SJSA1 (cell line): Measurements from ENCODE around the gene ATAD1. TPM values are rescaled to one million over a fixed set of nuclear protein-coding genes. Genes with fewer than 3 reads are reported as not detected.
"Not testable (repeated sequence)": the region's sequence is repeated elsewhere in the genome, so short reads cannot be mapped to it uniquely, and the experiment has no call there.

Source experiments
- DNase-seq, 2 experiments: peaks; one replicate each; pipeline ENCODE4 v3.0.0-alpha.2; 2015 to 2020; ENCODE audit warnings: low spot score in 2 of 2, low read depth in 1 of 2
- H3K27ac ChIP-seq: fragments of 250-450 bp; sonication (Bioruptor Pico); 2 replicates; pipeline ENCODE4 v1.5.1; 2020; ENCODE audit warnings: mild to moderate bottlenecking, moderate library complexity
- H3K27me3 ChIP-seq: fragments of 250-450 bp; sonication (Bioruptor Pico); replicated peaks from 2 replicates; pipeline ENCODE4 v1.5.1; 2020; ENCODE audit warnings: mild to moderate bottlenecking, moderate library complexity
- H3K36me3 ChIP-seq: fragments of 250-450 bp; sonication (Bioruptor Pico); 2 replicates; pipeline ENCODE4 v1.5.1; 2020; ENCODE audit warnings: mild to moderate bottlenecking
- H3K4me1 ChIP-seq: fragments of 250-450 bp; sonication (Bioruptor Pico); replicated peaks from 2 replicates; pipeline ENCODE4 v1.6.1; 2021; ENCODE audit warnings: mild to moderate bottlenecking
- H3K4me3 ChIP-seq: fragments of 250-450 bp; sonication (Bioruptor Pico); 2 replicates; pipeline ENCODE4 v1.5.1; 2020; ENCODE audit warnings: mild to moderate bottlenecking
- H3K9me3 ChIP-seq: fragments of 250-450 bp; sonication (Bioruptor Pico); replicated peaks from 2 replicates; pipeline ENCODE4 v1.5.1; 2020; ENCODE audit warnings: mild to moderate bottlenecking
- total RNA-seq: library from RNA; depleted of rRNA; stranded (reverse); fragments of >200 nt; shearing (Covaris generic); gene quantifications from 2 replicates; pipeline ENCODE4 v1.2.3, GENCODE V29; 2014; rRNA removed

The ATAD1 gene
- 46.2 and 63.7 TPM in 2 replicates for total RNA-seq

DNA sequence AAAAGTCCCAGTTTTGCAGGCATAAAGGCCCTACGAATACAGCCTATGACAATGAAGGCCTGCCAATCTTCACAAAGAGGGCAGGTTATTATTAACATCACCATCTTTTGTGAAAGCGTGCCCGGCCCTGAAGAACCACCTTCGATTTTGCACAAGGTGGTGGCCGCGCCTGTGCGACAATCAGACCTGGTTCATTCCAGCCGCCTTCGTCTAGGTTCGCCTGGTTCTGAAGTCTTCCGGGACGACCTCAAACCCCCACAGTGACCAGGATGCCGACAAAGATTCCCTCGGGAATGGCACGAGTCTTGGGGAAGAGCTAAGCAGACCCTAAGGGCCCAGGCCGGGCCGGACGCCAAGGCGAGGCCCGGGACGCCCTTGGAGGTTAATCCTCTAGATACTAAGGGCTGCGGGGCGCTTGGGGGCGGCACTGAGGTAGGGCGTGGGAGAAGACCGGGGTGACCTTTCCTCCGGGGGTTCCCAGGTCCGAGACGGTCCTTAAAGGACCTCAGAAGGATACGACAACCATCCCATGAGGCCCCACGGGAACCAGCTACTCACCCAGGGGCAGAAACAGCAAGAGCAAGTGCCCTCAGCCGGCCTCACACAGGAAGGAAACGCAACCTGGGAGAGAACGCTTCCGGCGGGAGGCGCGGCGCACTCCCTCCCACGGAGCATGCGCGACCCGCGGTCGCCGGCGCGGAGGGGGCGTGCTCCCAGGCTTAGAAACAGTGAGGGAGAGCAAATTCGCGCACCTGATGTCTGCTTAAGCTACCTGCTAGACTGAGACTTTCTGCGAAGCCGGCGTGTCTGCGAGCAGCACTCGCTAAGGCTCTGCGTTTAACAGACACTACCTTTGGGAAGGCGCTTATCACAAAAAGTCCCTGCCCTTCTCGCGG, at the start of gene ATAD1:
ATAD1 (minus strand) TSS at position 618 of the 896 bp plus-strand sequence. CDS start 3,627 bp downstream, outside the sequence.
- peak; percentile 84 to 89 for DNase-seq
- Histone ChIP-seq H3K27ac (peak within 1 kb of the TSS; percentile 69), H3K36me3 (peaks cover 7% of the 10 kb centered on the region), H3K27me3 (no peaks in the 10 kb centered on the region), H3K4me3 (peak within 1 kb of the TSS; percentile 62), H3K4me1 (no peaks in the 10 kb centered on the region; the same call in 1 of the 2 replicates), H3K9me3 (no peaks in the 10 kb centered on the region)

GRCh38 chr10:87867453-87867852, 49.4 kb upstream of the ATAD1 start:
- no peak for DNase-seq
- H3K4me3 ChIP-seq, result peak overlapping the region; percentile 94; the same call in 1 of the 2 replicates
- peaks cover 3% of the 10 kb centered on the region; the same call in 1 of the 2 replicates for H3K4me1 ChIP-seq
- peaks cover 11% of the 10 kb centered on the region for H3K36me3 ChIP-seq
- H3K27ac ChIP-seq, result no peak overlapping the region
- H3K9me3 ChIP-seq, result no peaks in the 10 kb centered on the region
- H3K27me3 ChIP-seq, result no peaks in the 10 kb centered on the region

- Histone ChIP-seq H3K4me3 (peak overlapping the region; percentile 94), H3K27me3 (no peaks in the 10 kb centered on the region), H3K9me3 (no peaks in the 10 kb centered on the region), H3K27ac (no peak overlapping the region), H3K4me1 (peaks cover 3% of the 10 kb centered on the region; the same call in 1 of the 2 replicates), H3K36me3 (peaks cover 10% of the 10 kb centered on the region)
- peak in 1 of 2 experiments; percentile 41 for DNase-seq
Observed at GRCh38 chr10:87866412-87866974, 48.5 kb upstream of the ATAD1 start.

DNA sequence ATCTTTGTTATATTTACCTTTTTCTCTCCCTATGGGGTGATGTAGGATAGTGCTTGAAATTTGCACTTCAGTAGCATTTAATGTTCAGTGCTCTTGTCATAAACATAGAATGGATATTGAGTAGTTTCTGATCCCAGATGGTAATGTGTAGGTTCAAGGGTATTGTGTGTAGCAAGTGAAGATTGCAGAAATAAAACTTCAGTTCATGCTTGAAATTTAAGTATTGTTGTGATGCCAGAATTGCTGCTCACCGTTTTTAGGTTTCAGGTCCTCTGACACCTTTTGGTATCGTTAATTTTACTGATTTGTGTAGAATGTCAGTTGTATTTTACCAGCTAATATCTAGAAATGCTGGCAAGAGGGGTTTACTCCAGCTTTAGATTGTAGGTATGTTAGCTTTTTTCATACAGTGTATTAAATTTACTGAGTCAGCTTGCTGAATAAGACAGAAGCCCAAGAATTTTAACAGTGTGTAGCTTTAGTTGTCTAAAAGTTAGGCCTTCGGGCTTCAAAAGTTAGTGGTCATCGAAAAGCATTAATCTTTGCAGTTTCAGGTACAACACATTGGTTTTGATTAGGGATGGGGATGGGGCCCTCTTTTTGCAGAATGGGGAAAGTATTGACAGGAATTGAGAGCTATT, 47.3 kb upstream of the ATAD1 start:
- Histone ChIP-seq H3K4me1 (peaks cover 3% of the 10 kb centered on the region; the same call in 1 of the 2 replicates), H3K9me3 (no peaks in the 10 kb centered on the region), H3K27me3 (no peaks in the 10 kb centered on the region), H3K27ac (no peak overlapping the region), H3K36me3 (peaks cover 10% of the 10 kb centered on the region), H3K4me3 (peak overlapping the region; percentile 94)
- peak in 1 of 2 experiments; percentile 39 for DNase-seq

DNA sequence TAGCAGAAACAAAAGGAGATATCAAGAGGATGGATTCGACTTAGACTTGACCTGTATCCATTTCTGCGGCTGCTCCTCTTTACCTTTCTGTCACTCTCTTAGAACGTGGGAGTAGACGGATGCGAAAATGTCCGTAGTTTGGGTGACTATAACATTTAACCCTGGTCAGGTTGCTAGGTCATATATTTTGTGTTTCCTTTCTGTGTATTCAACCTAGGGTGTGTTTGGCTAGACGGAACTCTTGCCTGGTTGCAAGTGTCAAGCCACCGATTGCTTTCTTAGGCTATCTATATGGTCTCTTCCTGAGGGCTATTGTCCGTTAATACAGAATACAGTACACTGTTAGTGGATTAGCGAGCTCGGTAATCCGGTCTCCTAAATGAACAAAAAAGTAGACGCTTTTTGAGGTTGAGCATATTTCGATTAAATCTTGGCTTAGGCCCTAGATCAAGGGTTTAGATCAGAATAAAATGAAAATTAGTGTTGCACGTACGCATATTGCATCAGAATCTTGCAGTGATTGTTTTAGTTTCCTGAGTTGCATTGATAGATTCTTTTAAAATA, 46.6 kb upstream of the ATAD1 start:
- H3K27ac ChIP-seq, result 0 out of 2 replicates have a peak overlapping the region, but pooled peaks have one; percentile 7
- H3K4me3 ChIP-seq, result peak overlapping the region; percentile 94
- no peak for DNase-seq
- H3K4me1 ChIP-seq, result peaks cover 3% of the 10 kb centered on the region; the same call in 1 of the 2 replicates
- no peaks in the 10 kb centered on the region for H3K9me3 ChIP-seq
- H3K27me3 ChIP-seq, result no peaks in the 10 kb centered on the region
- peaks cover 10% of the 10 kb centered on the region for H3K36me3 ChIP-seq

DNA sequence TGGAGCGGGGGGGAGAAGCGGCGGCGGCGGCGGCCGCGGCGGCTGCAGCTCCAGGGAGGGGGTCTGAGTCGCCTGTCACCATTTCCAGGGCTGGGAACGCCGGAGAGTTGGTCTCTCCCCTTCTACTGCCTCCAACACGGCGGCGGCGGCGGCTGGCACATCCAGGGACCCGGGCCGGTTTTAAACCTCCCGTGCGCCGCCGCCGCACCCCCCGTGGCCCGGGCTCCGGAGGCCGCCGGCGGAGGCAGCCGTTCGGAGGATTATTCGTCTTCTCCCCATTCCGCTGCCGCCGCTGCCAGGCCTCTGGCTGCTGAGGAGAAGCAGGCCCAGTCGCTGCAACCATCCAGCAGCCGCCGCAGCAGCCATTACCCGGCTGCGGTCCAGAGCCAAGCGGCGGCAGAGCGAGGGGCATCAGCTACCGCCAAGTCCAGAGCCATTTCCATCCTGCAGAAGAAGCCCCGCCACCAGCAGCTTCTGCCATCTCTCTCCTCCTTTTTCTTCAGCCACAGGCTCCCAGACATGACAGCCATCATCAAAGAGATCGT, 46.0 kb upstream of the ATAD1 start:
- not testable (repeated sequence) for H3K4me1 ChIP-seq, H3K27me3 ChIP-seq, H3K9me3 ChIP-seq
- H3K36me3 ChIP-seq, result peaks cover 10% of the 10 kb centered on the region
- H3K27ac ChIP-seq, result peak overlapping the region; percentile 80
- H3K4me3 ChIP-seq, result peak overlapping the region; percentile 94
- peak in 1 of 2 experiments; percentile 68 for DNase-seq

DNA sequence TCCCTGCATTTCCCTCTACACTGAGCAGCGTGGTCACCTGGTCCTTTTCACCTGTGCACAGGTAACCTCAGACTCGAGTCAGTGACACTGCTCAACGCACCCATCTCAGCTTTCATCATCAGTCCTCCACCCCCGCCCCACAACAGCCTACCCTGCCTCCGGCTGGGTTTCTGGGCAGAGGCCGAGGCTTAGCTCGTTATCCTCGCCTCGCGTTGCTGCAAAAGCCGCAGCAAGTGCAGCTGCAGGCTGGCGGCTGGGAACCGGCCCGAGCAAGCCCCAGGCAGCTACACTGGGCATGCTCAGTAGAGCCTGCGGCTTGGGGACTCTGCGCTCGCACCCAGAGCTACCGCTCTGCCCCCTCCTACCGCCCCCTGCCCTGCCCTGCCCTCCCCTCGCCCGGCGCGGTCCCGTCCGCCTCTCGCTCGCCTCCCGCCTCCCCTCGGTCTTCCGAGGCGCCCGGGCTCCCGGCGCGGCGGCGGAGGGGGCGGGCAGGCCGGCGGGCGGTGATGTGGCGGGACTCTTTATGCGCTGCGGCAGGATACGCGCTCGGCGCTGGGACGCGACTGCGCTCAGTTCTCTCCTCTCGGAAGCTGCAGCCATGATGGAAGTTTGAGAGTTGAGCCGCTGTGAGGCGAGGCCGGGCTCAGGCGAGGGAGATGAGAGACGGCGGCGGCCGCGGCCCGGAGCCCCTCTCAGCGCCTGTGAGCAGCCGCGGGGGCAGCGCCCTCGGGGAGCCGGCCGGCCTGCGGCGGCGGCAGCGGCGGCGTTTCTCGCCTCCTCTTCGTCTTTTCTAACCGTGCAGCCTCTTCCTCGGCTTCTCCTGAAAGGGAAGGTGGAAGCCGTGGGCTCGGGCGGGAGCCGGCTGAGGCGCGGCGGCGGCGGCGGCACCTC, 45.3 kb upstream of the ATAD1 start, which contains the start of the genes KLLN and PTEN:
KLLN (minus strand) TSS at position 481 of the 891 bp plus-strand sequence. CDS start 1,046 bp downstream, outside the sequence.
PTEN (plus strand) TSS at position 573 of the 891 bp plus-strand sequence. CDS start 845 bp downstream, outside the sequence.
- Histone ChIP-seq H3K4me1 (no peaks in the 10 kb centered on the region; the same call in 1 of the 2 replicates), H3K4me3 (peak within 1 kb of the TSS; percentile 94), H3K36me3 (peaks cover 5% of the 10 kb centered on the region), H3K27me3 (no peaks in the 10 kb centered on the region), H3K9me3 (no peaks in the 10 kb centered on the region), H3K27ac (peak within 1 kb of the TSS; percentile 80)
- peak; percentile 72 to 89 for DNase-seq

DNA sequence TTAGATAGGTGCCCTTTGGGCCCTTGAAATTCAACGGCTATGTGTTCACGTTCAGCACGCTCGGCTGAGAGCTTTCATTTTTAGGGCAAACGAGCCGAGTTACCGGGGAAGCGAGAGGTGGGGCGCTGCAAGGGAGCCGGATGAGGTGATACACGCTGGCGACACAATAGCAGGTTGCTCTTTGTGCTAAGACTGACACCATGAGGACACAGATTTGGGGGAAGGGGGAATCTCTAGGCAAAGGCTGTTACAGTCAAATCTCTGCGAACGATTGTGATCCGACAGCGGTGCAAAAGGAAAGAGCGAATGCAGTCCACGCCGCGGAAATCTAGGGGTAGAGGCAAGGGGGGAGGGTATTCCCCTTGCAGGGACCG, 44.6 kb upstream of the ATAD1 start:
- DNase-seq, result no peak
- H3K4me3 ChIP-seq, result peak overlapping the region; percentile 94
- no peaks in the 10 kb centered on the region for H3K9me3 ChIP-seq

DNA sequence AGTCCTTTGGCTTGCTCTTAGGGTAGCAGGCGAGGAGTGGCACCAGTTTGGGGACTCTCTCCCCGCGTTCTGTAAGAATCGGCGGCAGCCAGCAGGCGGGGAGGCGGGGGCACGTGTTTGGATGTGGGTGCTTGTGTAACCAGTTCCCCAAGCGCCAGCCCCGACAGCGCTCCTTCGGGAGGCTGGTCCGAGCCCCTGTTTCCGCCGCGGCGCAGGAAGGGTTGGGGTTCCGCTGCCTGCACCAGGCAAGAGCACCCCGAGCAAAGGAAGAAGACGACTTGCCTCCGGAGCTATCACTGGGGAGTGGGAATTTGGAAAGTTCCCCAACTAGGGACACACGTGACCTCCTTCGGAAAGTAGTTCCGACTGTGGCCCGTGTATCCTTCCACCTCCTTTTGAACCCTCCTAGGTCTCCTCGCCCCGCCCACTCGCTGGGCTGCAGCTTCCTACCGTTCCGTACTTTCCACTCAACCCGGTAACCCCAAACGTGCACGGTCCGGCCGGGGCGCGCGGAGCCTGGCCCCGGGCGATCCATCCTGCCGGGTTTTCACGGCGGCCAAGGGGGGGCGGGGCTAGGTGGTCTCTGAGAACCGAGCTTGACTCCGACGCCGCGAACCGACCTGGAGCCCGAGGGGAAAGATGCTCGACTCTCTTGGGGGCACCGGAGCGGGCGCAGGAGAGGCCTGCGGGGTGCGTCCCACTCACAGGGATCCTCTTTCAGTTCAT, 44.1 kb upstream of the ATAD1 start:
- peak; percentile 84 to 90 for DNase-seq
- Histone ChIP-seq H3K27ac (no peak overlapping the region), H3K9me3 (no peaks in the 10 kb centered on the region)

More for the DNA sequence above, 44.6 kb upstream of the ATAD1 start:
- peaks cover 5% of the 10 kb centered on the region for H3K36me3 ChIP-seq
- no peak overlapping the region for H3K27ac ChIP-seq
- H3K27me3 ChIP-seq, result no peaks in the 10 kb centered on the region
- no peaks in the 10 kb centered on the region for H3K4me1 ChIP-seq

GRCh38 chr10:87861566-87861952, 43.5 kb upstream of the ATAD1 start:
- H3K4me3 ChIP-seq, result peak overlapping the region; percentile 94
- H3K27me3 ChIP-seq, result no peaks in the 10 kb centered on the region
- DNase-seq, result no peak
- H3K9me3 ChIP-seq, result no peaks in the 10 kb centered on the region
- H3K27ac ChIP-seq, result no peak overlapping the region
- no peaks in the 10 kb centered on the region for H3K4me1 ChIP-seq
- peaks cover 5% of the 10 kb centered on the region for H3K36me3 ChIP-seq

More for the DNA sequence above, 44.1 kb upstream of the ATAD1 start:
- Histone ChIP-seq H3K4me3 (peak overlapping the region; percentile 94), H3K27me3 (no peaks in the 10 kb centered on the region), H3K36me3 (peaks cover 5% of the 10 kb centered on the region), H3K4me1 (no peaks in the 10 kb centered on the region)

DNA sequence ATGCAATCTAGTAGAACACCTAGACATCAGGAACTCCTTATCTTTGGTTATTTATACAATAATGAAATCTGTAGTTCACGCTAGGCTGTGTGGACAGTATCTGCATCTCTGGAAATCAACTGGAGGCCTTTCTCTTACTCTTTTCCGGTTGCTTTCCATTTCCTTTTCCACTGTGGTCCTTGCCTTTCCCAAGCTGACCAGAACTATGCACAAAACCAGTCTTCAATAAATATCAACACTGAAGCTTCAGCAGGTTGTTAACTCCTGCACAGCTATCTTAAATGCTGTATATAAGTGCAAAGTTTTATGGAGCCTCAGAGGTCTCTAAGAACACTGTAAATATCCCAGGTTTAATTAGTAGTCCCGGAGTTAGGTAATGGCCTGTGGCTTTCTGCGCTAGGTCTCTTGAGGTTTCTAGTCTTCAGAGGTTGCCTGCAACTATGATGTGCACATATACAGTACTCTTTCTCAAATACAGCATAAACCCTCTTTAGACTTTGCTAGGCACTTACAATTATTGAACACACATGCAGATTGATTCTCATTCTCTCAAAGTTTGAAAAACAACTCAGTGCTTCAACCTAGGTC, 42.9 kb upstream of the ATAD1 start:
- H3K27ac ChIP-seq, result no peak overlapping the region
- no peaks in the 10 kb centered on the region for H3K27me3 ChIP-seq
- no peak overlapping the region for H3K4me3 ChIP-seq
- no peak for DNase-seq
- peaks cover 5% of the 10 kb centered on the region for H3K36me3 ChIP-seq
- H3K4me1 ChIP-seq, result no peaks in the 10 kb centered on the region
- H3K9me3 ChIP-seq, result no peaks in the 10 kb centered on the region
